MM.1S (cell line): ENCODE data around the gene CH25H.

Experiments
- CTCF ChIP-seq: fragments of 300-600 bp; sonication (generic); IDR thresholded peaks from 2 replicates; pipeline ENCODE4 v1.5.1; 2016; ENCODE audit warnings: antibody characterized with exemption, low read length, mixed read lengths
- EZH2 ChIP-seq: fragments of 300-600 bp; sonication (generic); optimal IDR thresholded peaks from 2 replicates; pipeline ENCODE3; 2017; ENCODE audit warnings: low read depth, mild to moderate bottlenecking, antibody characterized with exemption, low read length, mixed read lengths
- EZH2phosphoT487 ChIP-seq: fragments of 300-600 bp; sonication (generic); IDR thresholded peaks from 2 replicates; pipeline ENCODE4 v1.6.1; 2018; ENCODE audit warnings: antibody characterized with exemption, low read length

DNA sequence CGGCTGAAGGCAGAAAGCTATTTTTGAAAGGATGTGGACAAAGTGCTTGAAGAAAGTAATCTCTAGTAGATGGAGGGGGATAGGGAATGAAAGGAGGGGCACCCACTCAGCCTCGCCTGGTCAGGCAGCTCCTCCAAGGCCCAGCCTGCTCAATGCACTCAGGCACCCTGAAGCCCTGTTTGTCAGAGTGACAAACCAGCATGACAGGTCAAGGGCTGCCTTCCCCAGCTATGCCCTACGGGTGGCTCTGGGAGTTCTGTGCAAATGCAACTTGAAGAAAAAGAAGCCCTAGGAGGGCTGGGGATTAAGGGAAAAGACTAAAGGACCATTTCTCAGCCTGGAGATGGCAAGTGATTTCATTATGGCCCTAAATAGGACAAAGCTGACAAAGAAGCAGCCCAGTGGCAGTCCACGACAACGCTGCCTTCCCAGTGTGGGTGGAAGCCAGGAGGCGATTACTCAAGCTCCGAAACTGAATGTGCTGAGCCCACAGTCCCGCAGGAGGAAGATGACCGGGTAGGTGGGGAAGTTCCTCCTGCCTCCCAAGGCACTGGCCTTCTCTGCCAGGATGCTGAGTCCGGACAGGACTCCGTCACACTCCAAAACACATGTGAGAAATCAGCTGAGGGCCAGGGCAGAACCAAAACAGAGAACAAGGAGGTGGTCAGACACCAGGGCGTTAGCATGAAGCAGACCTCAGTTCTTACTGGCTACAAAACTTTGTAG, 28.1 kb upstream of the CH25H start:
- TF ChIP-seq CTCF (no peak), EZH2phosphoT487 (no peak), EZH2 (no peak)
